HG02763 (cell line): ENCODE data around the gene TMEM132A.

Experiments used
- ATAC-seq: cut with Tn5 transposase; IDR thresholded peaks from one replicate; pipeline ENCODE4 v1.9.1; 2021; ENCODE audit warnings: mild to moderate bottlenecking, moderate library complexity; ENCODE audit not compliant: unreplicated experiment

TMEM132A gene

GRCh38 chr11:60984149-60984548, 59.9 kb downstream of the TMEM132A start:
- ATAC-seq, result no peak

GRCh38 chr11:60984636-60985035, 60.4 kb downstream of the TMEM132A start:
- ATAC-seq, result no peak

GRCh38 chr11:60985501-60985900, 61.2 kb downstream of the TMEM132A start:
- no peak for ATAC-seq

GRCh38 chr11:60985991-60986915, 62.0 kb downstream of the TMEM132A start:
- ATAC-seq, result no peak
